COLO829 (cell line): ENCODE results near the gene LRRC37B.
"Not testable (repeated sequence)": the region's sequence is repeated elsewhere in the genome, so short reads cannot be mapped to it uniquely, and the experiment has no call there.

ENCODE experiments used
- DNase-seq: peaks from one replicate; pipeline ENCODE4 v3.0.0; 2012; ENCODE audit warnings: low spot score

LRRC37B gene

GRCh38 chr17:32006957-32007462, at the start of gene LRRC37B:
LRRC37B (plus strand) TSS chr17:32007383; CDS start chr17:32021393, 14,010 bp downstream.
- peak; percentile 56 for DNase-seq

- not testable (repeated sequence) for DNase-seq
These were observed 43.1 kb upstream of the LRRC37B start for GRCh38 chr17:31964131-31964530.

- no peak for DNase-seq
These were observed 39.5 kb upstream of the LRRC37B start for GRCh38 chr17:31967648-31968047.

- DNase-seq: not testable (repeated sequence)
These were observed 36.8 kb upstream of the LRRC37B start for GRCh38 chr17:31970416-31970815.

- not testable (repeated sequence) for DNase-seq
These were observed 32.7 kb upstream of the LRRC37B start for GRCh38 chr17:31974269-31975071.

GRCh38 chr17:31975391-31975790, 31.8 kb upstream of the LRRC37B start:
- not testable (repeated sequence) for DNase-seq

GRCh38 chr17:31991821-31992220, 15.4 kb upstream of the LRRC37B start:
- DNase-seq: not testable (repeated sequence)

- no peak for DNase-seq
These were observed 10.2 kb upstream of the LRRC37B start for GRCh38 chr17:31997005-31997404.

- DNase-seq: no peak
These were observed 498 bp downstream of the LRRC37B start for GRCh38 chr17:32007463-32008298.

- DNase-seq: no peak
These were observed 2.0 kb downstream of the LRRC37B start for GRCh38 chr17:32009262-32009542.

- DNase-seq: no peak
These were observed 2.9 kb downstream of the LRRC37B start for GRCh38 chr17:32010114-32010513.

- DNase-seq: no peak
These were observed 8.2 kb downstream of the LRRC37B start for GRCh38 chr17:32015245-32016013.

GRCh38 chr17:32016231-32016630, 9.0 kb downstream of the LRRC37B start:
- no peak for DNase-seq

GRCh38 chr17:32019228-32019627, 12.0 kb downstream of the LRRC37B start:
- no peak for DNase-seq

- DNase-seq: no peak
These were observed 13.9 kb downstream of the LRRC37B start for GRCh38 chr17:32020943-32021614.

GRCh38 chr17:32021615-32021955, 14.4 kb downstream of the LRRC37B start:
- DNase-seq: no peak

- DNase-seq: not testable (repeated sequence)
These were observed 15.4 kb downstream of the LRRC37B start for GRCh38 chr17:32022554-32022953.

GRCh38 chr17:32027271-32027670, 20.1 kb downstream of the LRRC37B start:
- not testable (repeated sequence) for DNase-seq

- DNase-seq: no peak
These were observed 26.0 kb downstream of the LRRC37B start for GRCh38 chr17:32033223-32033622.

GRCh38 chr17:32033812-32034211, 26.6 kb downstream of the LRRC37B start:
- not testable (repeated sequence) for DNase-seq

- DNase-seq: not testable (repeated sequence)
These were observed 33.1 kb downstream of the LRRC37B start for GRCh38 chr17:32040246-32040645.
